Stimulated activated CD8-positive, alpha-beta memory T cell treated with anti-CD3 and anti-CD28 coated beads, Interleukin-7, amount 100 ng/mL, for 4 hours (primary cell): ENCODE data around the gene CSTB.

Experiments used
- DNase-seq, 2 donors: peaks; one replicate each; pipeline ENCODE4 v3.0.0-alpha.2; 2020; ENCODE audit warnings: low read depth in 2 of 2

Gene CSTB

GRCh38 chr21:43767984-43768867 is 7.9 kb downstream of the CSTB start:
- no peak for DNase-seq

- DNase-seq = no peak
These were observed 8.6 kb downstream of the CSTB start for GRCh38 chr21:43767498-43767983.

- DNase-seq = no peak
These were observed 9.2 kb downstream of the CSTB start for GRCh38 chr21:43766734-43767497.

GRCh38 chr21:43764576-43765495 is 11.3 kb downstream of the CSTB start:
- DNase-seq = no peak

GRCh38 chr21:43763901-43764523 is 12.1 kb downstream of the CSTB start:
- DNase-seq = no peak

GRCh38 chr21:43762303-43763128 is 13.6 kb downstream of the CSTB start:
- DNase-seq = no peak

GRCh38 chr21:43761886-43762285 is 14.2 kb downstream of the CSTB start:
- DNase-seq = no peak

GRCh38 chr21:43760391-43760958 is 15.6 kb downstream of the CSTB start:
- no peak for DNase-seq

GRCh38 chr21:43759651-43760050 is 16.5 kb downstream of the CSTB start:
- no peak for DNase-seq

- no peak for DNase-seq
These were observed 17.3 kb downstream of the CSTB start for GRCh38 chr21:43758811-43759210.

- no peak for DNase-seq
These were observed 17.9 kb downstream of the CSTB start for GRCh38 chr21:43758111-43758641.

- DNase-seq = no peak
These were observed 18.5 kb downstream of the CSTB start for GRCh38 chr21:43757601-43758000.

- DNase-seq = no peak
These were observed 20.1 kb downstream of the CSTB start for GRCh38 chr21:43755820-43756594.

GRCh38 chr21:43754948-43755781 is 20.9 kb downstream of the CSTB start:
- DNase-seq = no peak

- DNase-seq = no peak
These were observed 22.7 kb downstream of the CSTB start for GRCh38 chr21:43753439-43753799.

GRCh38 chr21:43752758-43753438 is 23.2 kb downstream of the CSTB start:
- DNase-seq = no peak

GRCh38 chr21:43751955-43752591 is 24.0 kb downstream of the CSTB start:
- no peak for DNase-seq
